Epithelial cell of alveolus of lung (primary cell): Measurements from ENCODE around the gene HEPN1. TPM values are rescaled to one million over a fixed set of nuclear protein-coding genes. Genes with fewer than 3 reads are reported as not detected.

Source experiments
- total RNA-seq: library from RNA; depleted of rRNA; stranded (reverse); fragments of >200 nt; gene quantifications from 2 replicates; pipeline ENCODE4 v1.2.1, GENCODE V29; 2015

The HEPN1 gene
- not detected in 2 replicates for total RNA-seq

GRCh38 chr11:124918950-124919349 lies at the start of gene HEPN1:
Gene HEPN1 (plus strand): TSS chr11:124919250.

DNA sequence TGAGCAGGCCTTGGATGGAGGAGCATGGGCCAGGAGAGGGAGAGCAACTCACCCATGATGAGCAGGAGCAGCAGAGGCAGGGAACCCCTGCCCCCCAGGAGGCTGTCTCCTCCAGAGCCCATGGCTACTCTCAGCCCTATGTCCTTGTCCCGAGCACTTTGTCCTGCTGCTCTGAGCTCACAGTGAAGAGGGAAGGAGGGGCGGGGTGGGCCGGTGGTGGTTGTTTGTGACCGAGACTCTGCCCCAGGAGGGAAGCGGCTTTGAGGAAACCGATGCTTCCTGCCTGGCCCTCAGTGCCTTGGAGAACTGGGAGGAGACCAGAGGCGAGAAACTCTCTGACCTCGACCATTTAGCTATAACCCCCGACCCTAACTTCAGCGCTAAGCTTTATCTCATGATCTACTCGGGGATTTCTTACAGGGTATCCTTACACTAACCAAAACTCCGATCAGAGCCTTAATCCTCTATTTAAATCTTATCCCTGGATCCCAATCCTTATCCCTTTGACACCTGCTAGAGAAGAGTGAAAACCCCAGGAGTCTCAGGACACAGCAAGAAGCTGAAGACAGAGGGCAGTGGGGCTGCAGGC lies 21.3 kb upstream of the HEPN1 start, which contains the start of gene ROBO4:
ROBO4 (minus strand) TSS at position 192 of the 589 bp plus-strand sequence; CDS start at position 122, 70 bp downstream.

DNA sequence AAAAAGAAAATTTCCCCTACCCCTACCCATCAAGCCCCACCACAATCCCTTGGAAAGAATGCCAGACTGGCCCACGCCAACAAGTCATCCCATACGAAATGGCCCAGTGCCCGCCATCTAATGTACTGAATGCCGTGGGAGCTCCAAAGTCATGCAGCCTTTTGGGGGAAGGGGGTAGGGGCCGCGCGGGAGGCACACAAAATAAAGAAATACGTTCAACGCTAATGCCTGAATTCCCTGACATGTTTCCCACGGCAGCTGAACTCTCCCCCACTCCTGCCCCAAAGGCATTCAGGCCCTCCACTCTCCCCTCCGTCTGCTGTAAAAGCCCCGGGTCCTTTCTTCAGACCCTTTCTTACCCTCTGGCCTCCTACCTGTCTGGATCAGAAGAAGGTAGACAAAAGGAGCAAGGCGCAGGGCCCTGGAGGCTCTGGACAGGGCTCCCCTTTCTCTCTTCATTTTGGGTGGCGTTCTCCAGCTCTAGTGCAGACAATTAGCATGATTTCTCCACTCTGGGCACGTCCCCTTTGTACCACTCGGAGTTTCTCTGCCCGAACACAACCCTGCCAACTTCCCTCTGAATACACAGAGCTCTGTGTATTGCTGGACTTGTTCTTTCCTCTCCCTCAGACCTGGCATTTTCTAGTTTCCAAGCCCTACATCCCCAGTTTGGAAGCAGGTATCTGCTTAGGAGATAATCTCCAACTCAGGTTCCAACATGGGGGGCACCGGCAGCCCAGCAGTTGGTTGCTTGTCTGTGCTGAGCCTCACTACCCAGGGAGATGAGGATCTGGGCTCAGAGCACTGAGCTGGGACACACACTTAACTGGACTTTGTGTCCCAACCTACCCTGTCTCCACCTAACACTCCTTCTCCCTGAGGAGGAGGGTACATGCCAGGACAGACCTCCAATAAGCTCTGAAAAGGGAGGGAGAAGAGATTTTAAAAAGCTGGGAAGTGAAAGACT lies 16.8 kb downstream of the HEPN1 start, which contains the start of gene HEPACAM:
HEPACAM (minus strand) TSS at position 500 of the 967 bp plus-strand sequence; CDS start at position 459, 41 bp downstream.

DNA sequence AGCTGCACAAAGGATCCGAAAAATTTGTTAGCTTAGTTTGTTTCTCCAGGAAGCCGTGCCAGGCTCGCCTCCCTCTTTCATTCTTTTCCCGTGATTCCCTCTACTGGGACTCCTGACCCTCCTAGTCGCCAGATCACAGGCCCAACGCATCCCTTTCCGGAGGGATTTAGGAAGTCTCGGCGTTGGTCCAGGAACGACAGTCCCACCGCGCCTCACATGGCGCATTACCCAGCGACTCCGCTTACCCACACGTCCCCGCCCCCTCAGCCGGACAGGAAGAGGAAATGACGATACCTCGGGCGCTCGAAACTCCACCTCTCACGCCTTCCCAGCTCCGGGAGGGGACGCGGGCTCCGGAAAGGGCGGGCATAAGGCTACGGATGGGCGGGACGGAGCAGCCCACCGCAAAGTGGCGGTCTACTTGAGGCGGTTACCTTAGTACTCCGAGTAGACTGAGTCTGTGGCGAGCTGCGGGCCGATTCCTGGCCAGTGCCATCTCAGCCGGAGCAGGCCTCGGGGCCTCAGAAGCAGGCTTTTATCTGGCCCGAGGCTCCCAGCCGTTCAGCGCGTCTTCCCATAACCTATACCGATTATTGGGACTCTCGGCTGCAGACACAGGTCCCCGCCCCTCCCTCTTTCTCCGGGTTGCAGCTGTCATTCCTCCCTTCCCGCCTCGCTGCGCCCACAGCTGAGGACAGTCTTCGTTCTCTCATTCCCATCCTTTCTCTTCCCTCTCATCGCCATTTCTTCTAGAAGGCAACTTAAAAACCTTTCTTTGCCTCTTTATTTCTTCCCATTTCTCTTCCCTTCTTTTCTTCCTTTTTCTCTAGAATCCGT lies 34.9 kb downstream of the HEPN1 start, which contains the start of gene CCDC15:
CCDC15 (plus strand) TSS at position 450 of the 837 bp plus-strand sequence. CDS start 531 bp downstream, outside the sequence.

Other genes starting within 250 kb of the HEPN1 start
- gene SIAE, start 245.5 kb upstream of the HEPN1 start, total RNA-seq: 15.6 and 28.3 TPM in 2 replicates
- 15.3 and 16.3 TPM in 2 replicates for gene SPA17, start 245.3 kb upstream of the HEPN1 start, total RNA-seq
- gene NRGN, start 179.3 kb upstream of the HEPN1 start, total RNA-seq: 1.0 and 9.6 TPM in 2 replicates
- 1.3 TPM in 1 of 2 replicates, not detected in the other for gene VSIG2, start 167.0 kb upstream of the HEPN1 start, total RNA-seq
- gene ESAM, start 157.0 kb upstream of the HEPN1 start, total RNA-seq: 2.2 and 5.6 TPM in 2 replicates
- 6.1 and 8.8 TPM in 2 replicates for gene MSANTD2, start 118.8 kb upstream of the HEPN1 start, total RNA-seq
- 10.9 and 23.5 TPM in 2 replicates for gene ROBO3, start 53.8 kb upstream of the HEPN1 start, total RNA-seq
- 0.80 and 5.8 TPM in 2 replicates for gene ROBO4, start 21.4 kb upstream of the HEPN1 start, total RNA-seq
- not detected in 2 replicates for gene HEPACAM, start 16.8 kb downstream of the HEPN1 start, total RNA-seq
- gene CCDC15, start 35.0 kb downstream of the HEPN1 start, total RNA-seq: 1.3 and 2.3 TPM in 2 replicates
- 0.32 and 2.6 TPM in 2 replicates for gene SLC37A2, start 144.1 kb downstream of the HEPN1 start, total RNA-seq
- gene TMEM218, start 192.4 kb downstream of the HEPN1 start, total RNA-seq: 22.6 and 23.0 TPM in 2 replicates
- 2.6 TPM in 2 replicates for gene PKNOX2, start 245.5 kb downstream of the HEPN1 start, total RNA-seq